NB4 (cell line): Measurements from ENCODE around the gene PEX11B.

Source experiments
- CTCF ChIP-seq: IDR thresholded peaks from one replicate; pipeline ENCODE4 v1.5.1; 2012; ENCODE audit warnings: low read depth, low read length
- POLR2A ChIP-seq: IDR thresholded peaks from 2 replicates; pipeline ENCODE4 v1.6.1; 2011; ENCODE audit warnings: mild to moderate bottlenecking; ENCODE audit not compliant: insufficient read length; ENCODE audit errors: extremely low read depth

- no peak for TF ChIP-seq CTCF
- TF ChIP-seq POLR2A = no peak
These were observed 17.7 kb upstream of the PEX11B start for GRCh38 chr1:145936247-145936646.
